HUDEP-2 (cell line): Measurements from ENCODE around the gene RYR1.
"Not testable (repeated sequence)": the region's sequence is repeated elsewhere in the genome, so short reads cannot be mapped to it uniquely, and the experiment has no call there.

Source experiments
- DNase-seq, 76 experiments: peaks; one replicate each; lab custom pipeline; 2025; ENCODE audit not compliant: unreplicated experiment in 76 of 76; lab: John Stamatoyannopoulos, UW

The RYR1 gene

DNA sequence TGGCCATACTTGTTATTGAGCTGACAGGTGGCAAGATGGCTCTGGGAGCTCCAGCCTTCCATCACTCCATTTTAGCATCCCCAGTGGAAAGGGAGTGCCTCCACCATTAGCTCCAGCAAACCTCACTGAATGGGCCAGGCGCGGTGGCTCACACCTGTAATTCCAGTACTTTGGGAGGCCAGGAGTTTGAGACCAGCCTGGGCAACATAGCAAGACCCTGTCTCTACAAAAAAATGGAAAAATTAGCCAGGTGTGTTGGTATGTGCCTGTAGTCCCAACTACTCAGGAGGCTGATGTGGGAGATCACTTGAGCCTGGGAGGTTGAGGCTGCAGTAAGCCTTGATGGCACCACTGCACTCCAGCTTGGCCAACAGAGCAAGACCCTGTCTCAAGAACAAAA lies 98.0 kb downstream of the RYR1 start:
- DNase-seq, result no peak

- no peak for DNase-seq
Measured at GRCh38 chr19:38532939-38533338, 99.4 kb downstream of the RYR1 start.

DNA sequence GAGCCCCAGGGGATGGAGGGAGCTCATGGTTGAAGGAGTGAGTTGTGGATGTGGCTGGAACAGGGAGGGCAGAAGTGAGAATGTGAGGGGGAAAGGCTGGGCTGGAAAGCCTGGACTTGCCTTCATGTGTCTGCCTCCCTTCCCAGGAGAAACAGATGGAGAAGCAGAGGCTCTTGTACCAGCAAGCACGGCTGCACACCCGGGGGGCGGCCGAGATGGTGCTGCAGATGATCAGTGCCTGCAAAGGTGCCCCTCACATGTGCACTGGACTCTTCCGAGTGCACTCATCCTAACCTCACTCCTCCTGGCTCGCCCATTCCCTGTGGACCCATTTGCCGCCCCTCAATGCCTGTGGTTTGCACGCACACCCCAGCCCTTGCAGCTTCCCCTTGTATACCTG lies 101.1 kb downstream of the RYR1 start:
- DNase-seq, result no peak

GRCh38 chr19:38535212-38535611 lies 101.7 kb downstream of the RYR1 start:
- no peak for DNase-seq

- no peak for DNase-seq
Measured at GRCh38 chr19:38537071-38537936, 103.8 kb downstream of the RYR1 start.

- no peak for DNase-seq
Measured at GRCh38 chr19:38538386-38538785, 104.9 kb downstream of the RYR1 start.

GRCh38 chr19:38538793-38539528 lies 105.5 kb downstream of the RYR1 start:
- no peak for DNase-seq

DNA sequence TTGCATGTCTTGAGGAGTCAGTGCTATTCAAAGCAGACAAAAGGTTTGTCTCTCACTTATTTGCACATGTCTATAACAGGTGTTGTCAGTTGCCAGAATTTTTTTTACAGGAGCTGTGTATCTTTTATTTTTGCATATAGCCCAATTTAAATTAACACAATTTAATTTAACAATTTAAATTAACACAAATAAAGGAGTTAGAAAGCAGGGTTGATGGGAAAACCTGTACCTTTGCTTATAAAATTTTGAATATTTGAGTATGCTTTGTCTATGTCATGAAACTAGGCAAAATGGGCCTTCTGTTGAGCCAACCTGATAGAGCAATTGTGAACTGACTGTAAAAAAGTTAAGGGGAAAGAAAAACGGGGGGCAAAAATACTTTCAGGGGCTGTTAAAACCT lies 106.3 kb downstream of the RYR1 start:
- DNase-seq, result no peak

DNA sequence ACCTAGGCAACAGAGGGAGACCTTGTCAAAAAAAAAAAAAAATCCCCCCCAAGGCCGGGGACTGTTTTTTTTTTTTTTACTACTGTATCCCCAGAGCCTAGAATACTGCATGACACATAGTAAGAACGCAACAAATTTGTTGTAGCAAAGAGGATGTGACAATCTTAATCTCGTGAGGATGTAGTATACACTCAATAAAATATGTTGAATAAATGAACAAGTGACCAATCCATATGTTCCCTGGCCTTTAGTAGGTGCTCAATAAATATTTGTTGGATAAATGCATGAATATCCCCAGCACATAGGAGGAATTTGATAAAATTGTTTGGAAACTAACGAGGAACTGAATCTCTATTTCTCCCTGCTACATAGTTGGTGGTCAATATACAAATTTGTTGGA lies 108.5 kb downstream of the RYR1 start:
- no peak for DNase-seq

- DNase-seq, result no peak
Measured at GRCh38 chr19:38543286-38543806, 109.9 kb downstream of the RYR1 start.

- DNase-seq, result peak in 75 of 76 experiments; percentile 62 to 99 (median 93)
Measured at GRCh38 chr19:38543807-38544568, 110.5 kb downstream of the RYR1 start.

- peak in 1 of 76 experiments; percentile 37 for DNase-seq
Measured at GRCh38 chr19:38544569-38545315, 111.3 kb downstream of the RYR1 start.

DNA sequence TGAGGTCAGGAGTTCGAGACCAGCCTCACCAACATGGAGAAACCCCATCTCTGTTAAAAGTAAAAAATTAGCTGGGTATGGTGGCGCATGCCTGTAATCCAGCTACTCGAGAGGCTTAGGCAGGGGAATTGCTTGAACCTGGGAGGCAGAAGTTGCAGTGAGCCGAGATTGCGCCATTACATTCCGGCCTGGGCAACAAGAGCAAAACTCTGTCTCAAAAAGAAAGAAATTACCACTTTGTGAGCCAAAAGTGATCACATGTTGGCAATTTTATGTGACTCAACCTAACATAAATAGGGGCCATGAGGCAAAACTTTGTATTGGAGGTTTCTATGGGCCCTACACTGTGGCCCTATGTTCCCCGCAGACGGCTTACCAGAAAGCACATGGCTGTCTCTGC lies 112.1 kb downstream of the RYR1 start:
- DNase-seq, result no peak

GRCh38 chr19:38547421-38547820 lies 113.9 kb downstream of the RYR1 start:
- DNase-seq, result no peak

DNA sequence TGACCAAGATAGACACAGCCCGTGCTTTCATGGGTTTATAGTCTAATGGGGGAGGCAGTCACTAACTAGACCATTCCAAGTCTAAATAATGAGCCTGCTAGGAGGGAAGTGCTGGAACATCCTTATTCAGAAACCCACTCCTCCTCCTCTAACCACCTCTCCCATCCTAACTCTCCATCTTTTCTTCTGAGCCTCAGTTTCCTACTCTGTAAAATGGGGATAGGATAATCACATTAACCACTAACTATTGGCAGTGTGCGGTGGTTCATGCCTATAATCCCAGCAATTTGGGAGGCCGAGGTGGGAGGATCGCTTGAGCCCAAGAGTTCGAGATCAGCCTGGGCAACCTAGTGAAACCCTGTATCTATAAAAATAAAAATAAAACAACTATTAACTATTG lies 115.6 kb downstream of the RYR1 start:
- no peak for DNase-seq

DNA sequence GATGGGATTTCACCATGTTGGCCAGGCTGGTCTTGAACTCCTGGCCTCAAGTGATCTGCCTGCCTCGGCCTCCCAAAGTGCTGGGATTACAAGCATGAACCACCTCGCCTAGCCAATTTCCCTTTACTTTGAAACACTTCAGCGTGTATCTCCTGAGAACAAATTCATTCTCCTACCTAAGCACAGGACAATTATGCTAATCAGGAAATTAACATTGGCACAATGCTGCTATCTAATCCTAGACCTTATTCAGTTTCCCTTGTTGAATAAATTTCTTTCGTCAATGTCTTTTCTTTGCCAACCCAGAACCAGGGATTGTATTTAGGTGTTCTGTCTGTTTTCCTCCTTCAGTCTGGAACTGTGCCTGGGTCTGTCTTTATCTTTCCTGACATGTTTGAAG lies 116.5 kb downstream of the RYR1 start:
- DNase-seq, result no peak

GRCh38 chr19:38550376-38550775 lies 116.9 kb downstream of the RYR1 start:
- no peak for DNase-seq

DNA sequence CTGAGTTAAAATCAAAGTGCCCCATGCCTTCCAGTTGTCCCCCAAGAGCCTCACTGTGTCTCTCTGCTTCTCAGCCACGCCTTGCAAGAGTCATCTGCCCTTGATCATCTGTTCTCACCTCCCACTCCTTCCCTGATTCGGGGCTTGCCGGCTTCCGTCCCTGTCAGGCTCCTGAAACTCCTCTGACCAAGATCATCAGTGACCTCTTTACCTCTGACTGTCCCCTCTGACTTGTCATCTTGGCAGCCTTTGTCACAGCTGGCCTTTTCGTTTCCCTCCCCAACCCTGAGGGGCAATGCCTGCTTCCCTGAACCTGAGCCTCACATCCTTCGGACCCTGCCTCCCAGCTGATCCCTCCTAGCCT lies 117.9 kb downstream of the RYR1 start:
- peak in 1 of 76 experiments; percentile 19 for DNase-seq

- not testable (repeated sequence) for DNase-seq
Measured at GRCh38 chr19:38553239-38553638, 119.7 kb downstream of the RYR1 start.

DNA sequence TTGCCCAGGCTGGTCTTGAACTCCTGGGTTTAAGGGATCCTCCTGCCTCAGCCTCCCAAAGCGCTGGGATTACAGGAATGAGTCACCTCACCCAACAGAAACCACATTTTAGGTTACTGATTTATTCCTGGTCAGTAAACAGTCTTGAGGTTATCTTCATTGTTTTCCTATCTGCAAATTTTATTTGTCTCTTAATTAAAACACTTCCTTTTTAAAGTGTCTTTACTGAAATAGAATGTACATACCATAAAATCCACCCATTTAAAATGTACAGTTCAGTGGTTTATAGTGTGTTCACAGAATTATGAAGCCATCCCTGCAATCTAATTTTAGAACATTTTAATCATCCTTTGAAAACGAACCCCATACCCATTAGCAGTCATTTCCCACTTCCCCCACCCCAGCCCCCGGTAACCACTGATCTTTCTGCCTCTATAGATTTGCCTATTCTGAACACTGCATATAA lies 121.2 kb downstream of the RYR1 start:
- no peak for DNase-seq
